GM19351 (cell line): ENCODE measurements around the gene AEBP1.

Source experiments
- ATAC-seq: cut with Tn5 transposase; IDR thresholded peaks from one replicate; pipeline ENCODE4 v1.9.1; 2021; ENCODE audit warnings: mild to moderate bottlenecking, moderate library complexity; ENCODE audit not compliant: unreplicated experiment

AEBP1 gene

GRCh38 chr7:44102846-44103565 lies 1.1 kb upstream of the AEBP1 start:
- ATAC-seq = no peak

DNA sequence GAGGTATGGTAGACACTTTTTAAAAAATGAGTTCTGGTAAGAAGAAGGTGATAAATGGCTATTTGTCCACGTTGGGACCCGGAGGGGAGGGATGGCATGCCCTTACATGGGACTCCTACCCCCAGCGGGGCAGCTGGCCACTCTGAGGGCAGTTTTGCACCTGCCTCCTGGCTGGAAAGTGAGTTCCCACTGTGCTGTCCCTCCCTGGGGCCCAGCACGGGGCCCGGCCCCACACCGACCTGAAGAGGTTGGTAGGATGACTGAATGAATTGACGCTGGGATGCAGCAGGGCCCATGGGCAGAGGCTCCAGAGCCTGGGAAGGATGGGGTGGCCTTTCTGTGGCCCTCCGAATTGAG lies 601 bp upstream of the AEBP1 start:
- ATAC-seq = no peak

GRCh38 chr7:44104860-44105771 lies 971 bp downstream of the AEBP1 start:
- no peak for ATAC-seq

- no peak for ATAC-seq
Observed at GRCh38 chr7:44105832-44106231, 1.7 kb downstream of the AEBP1 start.

DNA sequence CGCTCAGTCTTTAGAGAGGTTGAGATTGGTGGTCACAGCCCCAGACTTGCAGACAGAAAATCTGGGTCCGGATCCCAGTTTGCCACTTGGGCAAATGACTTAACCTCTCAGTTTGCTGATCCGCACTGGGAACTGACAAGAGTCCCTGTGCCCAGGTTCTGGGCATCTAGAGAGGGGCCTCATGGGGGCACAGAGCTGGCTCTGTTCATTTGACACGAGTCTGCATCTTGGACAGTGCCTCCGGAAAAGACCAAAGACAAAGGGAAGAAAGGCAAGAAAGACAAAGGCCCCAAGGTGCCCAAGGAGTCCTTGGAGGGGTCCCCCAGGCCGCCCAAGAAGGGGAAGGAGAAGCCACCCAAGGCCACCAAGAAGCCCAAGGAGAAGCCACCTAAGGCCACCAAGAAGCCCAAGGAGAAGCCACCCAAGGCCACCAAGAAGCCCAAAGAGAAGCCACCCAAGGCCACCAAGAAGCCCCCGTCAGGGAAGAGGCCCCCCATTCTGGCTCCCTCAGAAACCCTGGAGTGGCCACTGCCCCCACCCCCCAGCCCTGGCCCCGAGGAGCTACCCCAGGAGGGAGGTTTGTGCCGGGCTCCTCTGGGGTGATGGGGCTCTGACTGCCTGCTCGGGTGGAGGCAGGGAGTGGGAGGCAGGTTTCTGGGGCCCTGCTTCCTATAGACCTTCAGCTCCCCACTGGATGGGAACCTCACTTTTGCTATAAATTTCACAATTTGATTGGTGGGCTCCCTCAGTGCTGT lies 2.3 kb downstream of the AEBP1 start:
- ATAC-seq = no peak

- ATAC-seq = no peak
Observed at GRCh38 chr7:44107116-44107960, 3.2 kb downstream of the AEBP1 start.

DNA sequence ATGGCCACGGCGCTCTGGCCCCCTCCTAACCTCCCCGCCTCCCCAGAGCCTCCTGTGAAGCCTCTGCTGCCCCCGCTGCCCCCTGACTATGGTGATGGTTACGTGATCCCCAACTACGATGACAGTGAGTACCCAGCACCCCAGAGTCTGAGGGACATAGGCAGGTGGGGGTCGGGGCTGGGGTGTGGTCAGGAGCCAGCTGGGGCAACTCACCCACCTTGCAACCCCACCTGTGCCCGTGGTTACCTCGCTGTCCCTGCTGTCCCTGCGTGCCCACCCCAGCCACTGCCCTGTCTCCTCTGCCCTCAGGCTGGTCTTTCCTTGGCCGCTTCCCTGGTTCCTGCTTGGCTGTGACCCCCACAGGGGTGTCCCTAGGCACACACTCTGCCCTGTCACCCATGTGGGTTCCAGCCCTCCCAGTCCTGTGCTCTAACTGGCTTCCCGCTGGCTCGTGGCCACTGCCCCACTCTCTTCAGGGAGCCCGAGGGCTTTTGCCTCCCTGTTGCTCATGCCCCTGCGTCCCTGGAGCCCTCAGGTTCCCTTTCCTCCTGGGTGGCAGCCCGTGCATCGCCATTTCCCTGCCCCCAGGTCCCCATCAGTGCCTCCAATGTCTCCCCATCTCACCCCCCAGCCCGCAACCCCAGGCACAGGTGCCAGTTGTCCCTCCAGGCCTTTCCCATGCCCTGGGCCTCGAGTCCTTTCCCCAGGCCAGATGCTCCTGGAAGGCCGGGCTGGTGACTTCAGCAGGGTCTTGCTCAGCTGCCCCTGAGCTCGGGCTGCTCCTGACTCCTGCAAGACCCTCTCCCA lies 4.0 kb downstream of the AEBP1 start:
- ATAC-seq = no peak

DNA sequence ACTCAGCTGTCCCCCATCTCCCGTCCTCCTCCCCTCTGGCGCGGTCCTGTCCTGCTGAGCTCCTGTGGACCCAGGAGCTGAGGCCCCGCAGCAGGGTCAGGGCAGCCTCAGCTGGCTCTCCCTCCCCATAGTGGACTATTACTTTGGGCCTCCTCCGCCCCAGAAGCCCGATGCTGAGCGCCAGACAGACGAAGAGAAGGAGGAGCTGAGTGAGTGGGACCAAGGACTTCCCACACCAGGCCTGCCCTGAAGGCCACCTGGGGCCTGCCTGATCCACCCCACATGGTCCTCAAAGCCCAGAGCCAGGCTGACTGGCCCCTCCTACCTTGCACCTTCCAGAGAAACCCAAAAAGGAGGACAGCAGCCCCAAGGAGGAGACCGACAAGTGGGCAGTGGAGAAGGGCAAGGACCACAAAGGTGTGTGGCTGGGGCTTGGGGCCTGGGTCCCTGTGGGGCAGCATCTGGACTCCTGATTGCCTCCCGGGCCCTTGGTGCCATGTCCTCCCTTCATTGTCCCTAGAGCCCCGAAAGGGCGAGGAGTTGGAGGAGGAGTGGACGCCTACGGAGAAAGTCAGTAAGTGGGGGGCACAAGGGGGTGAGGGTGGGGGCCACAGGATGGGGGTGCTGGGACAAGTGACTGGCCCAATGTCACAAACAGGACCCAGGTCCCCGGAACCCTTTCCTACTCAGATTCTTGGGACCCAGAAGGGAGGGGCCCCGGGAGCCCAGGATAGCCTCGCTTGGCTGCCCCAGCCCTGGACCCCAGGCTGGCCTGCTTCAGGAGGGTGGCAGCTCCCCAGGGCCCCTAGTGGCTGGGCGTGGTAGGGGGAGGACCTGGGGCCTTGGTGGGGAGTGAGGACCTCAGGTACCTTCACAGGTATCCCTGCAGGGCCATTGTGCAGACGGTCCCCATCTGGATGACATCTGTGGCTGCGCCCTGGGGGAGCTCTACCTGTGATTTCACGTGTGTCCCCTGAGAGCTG lies 4.9 kb downstream of the AEBP1 start:
- ATAC-seq = no peak

DNA sequence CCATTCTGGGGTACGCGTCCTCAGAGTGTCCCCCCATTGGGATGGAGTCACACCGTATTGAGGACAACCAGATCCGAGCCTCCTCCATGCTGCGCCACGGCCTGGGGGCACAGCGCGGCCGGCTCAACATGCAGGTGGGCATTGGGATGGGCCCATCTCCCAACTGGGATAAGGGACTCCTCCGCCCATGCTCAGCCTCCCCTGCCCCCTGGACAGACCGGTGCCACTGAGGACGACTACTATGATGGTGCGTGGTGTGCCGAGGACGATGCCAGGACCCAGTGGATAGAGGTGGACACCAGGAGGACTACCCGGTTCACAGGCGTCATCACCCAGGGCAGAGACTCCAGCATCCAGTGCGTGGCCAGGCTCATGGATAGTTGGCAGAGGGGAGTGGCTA lies 5.8 kb downstream of the AEBP1 start:
- no peak for ATAC-seq

- no peak for ATAC-seq
Observed at GRCh38 chr7:44110719-44111635, 6.8 kb downstream of the AEBP1 start.

DNA sequence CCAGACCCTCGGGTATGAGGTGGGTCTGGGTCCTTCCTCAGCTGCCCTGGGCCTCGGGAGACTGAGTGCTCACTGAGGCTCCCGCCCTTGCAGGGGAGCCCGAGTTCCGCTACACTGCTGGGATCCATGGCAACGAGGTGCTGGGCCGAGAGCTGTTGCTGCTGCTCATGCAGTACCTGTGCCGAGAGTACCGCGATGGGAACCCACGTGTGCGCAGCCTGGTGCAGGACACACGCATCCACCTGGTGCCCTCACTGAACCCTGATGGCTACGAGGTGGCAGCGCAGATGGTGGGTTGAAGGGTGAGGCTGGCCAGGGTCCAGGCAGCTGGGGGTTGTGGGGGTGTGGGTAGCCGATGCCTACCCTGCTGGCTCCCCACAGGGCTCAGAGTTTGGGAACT lies 7.6 kb downstream of the AEBP1 start:
- ATAC-seq = no peak

DNA sequence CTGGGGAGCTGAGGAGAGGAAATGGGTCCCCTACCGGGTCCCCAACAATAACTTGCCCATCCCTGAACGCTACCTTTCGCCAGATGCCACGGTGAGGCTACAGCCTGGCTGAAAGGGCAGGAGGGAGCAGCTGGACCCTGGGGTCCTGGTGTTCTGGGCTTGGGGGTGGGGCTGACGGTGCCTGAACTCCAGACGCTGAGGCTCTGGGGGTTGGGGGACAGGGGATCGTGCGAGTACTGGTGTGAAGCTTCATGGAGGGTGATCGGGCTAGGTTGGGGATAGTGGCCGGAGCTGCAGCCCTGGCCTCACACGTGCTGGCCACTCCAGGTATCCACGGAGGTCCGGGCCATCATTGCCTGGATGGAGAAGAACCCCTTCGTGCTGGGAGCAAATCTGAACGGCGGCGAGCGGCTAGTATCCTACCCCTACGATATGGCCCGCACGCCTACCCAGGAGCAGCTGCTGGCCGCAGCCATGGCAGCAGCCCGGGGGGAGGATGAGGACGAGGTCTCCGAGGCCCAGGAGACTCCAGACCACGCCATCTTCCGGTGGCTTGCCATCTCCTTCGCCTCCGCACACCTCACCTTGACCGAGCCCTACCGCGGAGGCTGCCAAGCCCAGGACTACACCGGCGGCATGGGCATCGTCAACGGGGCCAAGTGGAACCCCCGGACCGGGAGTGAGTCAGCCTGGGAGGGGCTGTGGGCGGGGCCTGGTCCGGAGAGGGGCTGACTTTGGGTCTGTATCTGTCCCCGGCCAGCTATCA lies 8.3 kb downstream of the AEBP1 start:
- no peak for ATAC-seq

DNA sequence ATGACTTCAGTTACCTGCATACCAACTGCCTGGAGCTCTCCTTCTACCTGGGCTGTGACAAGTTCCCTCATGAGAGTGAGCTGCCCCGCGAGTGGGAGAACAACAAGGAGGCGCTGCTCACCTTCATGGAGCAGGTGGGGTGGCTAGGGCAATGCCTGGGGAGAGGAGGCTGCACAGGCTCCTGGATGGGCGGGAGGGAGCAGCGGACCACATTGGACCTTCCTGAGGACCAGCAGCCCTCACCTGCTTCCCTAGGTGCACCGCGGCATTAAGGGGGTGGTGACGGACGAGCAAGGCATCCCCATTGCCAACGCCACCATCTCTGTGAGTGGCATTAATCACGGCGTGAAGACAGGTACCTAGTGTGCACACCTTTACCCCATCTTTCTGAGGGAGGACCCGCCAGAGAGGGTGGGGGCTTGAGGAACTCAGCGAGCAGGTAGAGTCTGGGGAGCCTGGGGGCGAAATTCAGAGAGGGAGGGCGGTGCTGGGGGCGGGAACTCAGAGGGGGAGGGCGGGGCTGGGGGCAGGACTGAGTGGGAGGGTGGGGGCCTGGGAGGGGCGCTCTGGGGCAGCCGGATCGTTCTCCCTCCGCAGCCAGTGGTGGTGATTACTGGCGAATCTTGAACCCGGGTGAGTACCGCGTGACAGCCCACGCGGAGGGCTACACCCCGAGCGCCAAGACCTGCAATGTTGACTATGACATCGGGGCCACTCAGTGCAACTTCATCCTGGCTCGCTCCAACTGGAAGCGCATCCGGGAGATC lies 9.0 kb downstream of the AEBP1 start:
- ATAC-seq = no peak

DNA sequence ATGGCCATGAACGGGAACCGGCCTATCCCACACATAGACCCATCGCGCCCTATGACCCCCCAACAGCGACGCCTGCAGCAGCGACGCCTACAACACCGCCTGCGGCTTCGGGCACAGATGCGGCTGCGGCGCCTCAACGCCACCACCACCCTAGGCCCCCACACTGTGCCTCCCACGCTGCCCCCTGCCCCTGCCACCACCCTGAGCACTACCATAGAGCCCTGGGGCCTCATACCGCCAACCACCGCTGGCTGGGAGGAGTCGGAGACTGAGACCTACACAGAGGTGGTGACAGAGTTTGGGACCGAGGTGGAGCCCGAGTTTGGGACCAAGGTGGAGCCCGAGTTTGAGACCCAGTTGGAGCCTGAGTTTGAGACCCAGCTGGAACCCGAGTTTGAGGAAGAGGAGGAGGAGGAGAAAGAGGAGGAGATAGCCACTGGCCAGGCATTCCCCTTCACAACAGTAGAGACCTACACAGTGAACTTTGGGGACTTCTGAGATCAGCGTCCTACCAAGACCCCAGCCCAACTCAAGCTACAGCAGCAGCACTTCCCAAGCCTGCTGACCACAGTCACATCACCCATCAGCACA lies 9.7 kb downstream of the AEBP1 start:
- ATAC-seq = no peak

DNA sequence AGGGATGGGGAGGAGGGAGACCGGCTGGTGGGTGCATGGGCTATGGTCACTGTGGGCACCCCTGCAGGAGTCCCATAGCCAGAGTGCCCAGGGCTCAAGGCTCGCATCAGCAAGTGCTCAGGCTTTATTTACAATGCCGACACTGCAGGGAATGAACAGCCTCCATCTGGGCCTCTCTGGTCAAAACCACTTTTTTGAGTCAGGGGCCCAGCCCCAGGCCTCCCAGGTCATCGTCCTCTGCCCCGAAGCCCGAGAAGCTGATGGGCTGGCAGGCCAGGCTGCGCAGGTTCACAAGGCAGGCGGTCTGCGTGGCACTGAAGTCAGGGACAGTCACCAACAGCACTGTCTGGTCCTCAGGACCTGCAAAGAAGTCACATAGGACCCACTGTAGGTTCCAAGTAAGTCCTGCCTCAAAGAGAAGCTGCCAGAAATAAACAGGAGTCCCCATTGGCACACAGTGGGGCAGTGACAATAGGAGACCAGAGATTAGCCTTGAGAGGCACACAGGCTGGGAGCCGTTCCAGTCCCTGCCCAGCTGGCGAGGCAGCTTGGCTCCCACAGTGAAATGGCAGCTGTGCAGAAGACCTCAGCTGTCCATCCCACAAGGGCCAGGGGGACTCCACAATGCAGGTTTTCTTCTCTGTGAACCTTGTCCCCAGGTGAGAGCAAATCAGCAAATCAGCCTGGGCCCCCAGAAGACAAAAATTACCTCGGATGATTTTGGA lies 10.6 kb downstream of the AEBP1 start:
- no peak for ATAC-seq
